ENCODE data around the gene BUD23.

- TF ChIP-seq CTCF (IDR thresholded peaks at IDR 0.05; ENCODE audit: low read depth, low read length, missing input control) (no peak), REST (IDR thresholded peaks at IDR 0.05) (no peak), JUND (IDR thresholded peaks at IDR 0.05) (no peak)
Observed at GRCh38 chr7:73718438-73718881, 35.1 kb downstream of the BUD23 start.
